GM15510 (cell line): ENCODE data around the gene DELE1.

ENCODE experiments used
- POLR2A ChIP-seq: IDR thresholded peaks from 3 replicates; pipeline ENCODE4 v1.6.1; 2011; ENCODE audit warnings: borderline replicate concordance; ENCODE audit not compliant: insufficient read length; ENCODE audit errors: extremely low read depth

Gene DELE1

GRCh38 chr5:141909212-141909611 lies 14.5 kb upstream of the DELE1 start:
- no peak for TF ChIP-seq POLR2A

- no peak for TF ChIP-seq POLR2A
These were observed 13.4 kb upstream of the DELE1 start for GRCh38 chr5:141910271-141910673.

- TF ChIP-seq POLR2A: no peak
These were observed 10.0 kb upstream of the DELE1 start for GRCh38 chr5:141913560-141914198.

- TF ChIP-seq POLR2A: no peak
These were observed 9.4 kb upstream of the DELE1 start for GRCh38 chr5:141914199-141914743.

- TF ChIP-seq POLR2A: no peak
These were observed 8.9 kb upstream of the DELE1 start for GRCh38 chr5:141914797-141915196.

- no peak for TF ChIP-seq POLR2A
These were observed 7.8 kb upstream of the DELE1 start for GRCh38 chr5:141915881-141916336.

- TF ChIP-seq POLR2A: no peak
These were observed 7.1 kb upstream of the DELE1 start for GRCh38 chr5:141916522-141916921.

- no peak for TF ChIP-seq POLR2A
These were observed 5.9 kb upstream of the DELE1 start for GRCh38 chr5:141917760-141918159.

- no peak for TF ChIP-seq POLR2A
These were observed 4.2 kb upstream of the DELE1 start for GRCh38 chr5:141919218-141920119.

GRCh38 chr5:141920771-141921170 lies 2.9 kb upstream of the DELE1 start:
- no peak for TF ChIP-seq POLR2A

GRCh38 chr5:141926434-141926833 lies 2.8 kb downstream of the DELE1 start:
- TF ChIP-seq POLR2A: no peak

GRCh38 chr5:141928051-141928450 lies 4.4 kb downstream of the DELE1 start:
- TF ChIP-seq POLR2A: no peak

- no peak for TF ChIP-seq POLR2A
These were observed 5.9 kb downstream of the DELE1 start for GRCh38 chr5:141929398-141930058.

- no peak for TF ChIP-seq POLR2A
These were observed 8.0 kb downstream of the DELE1 start for GRCh38 chr5:141931694-141932093.

- no peak for TF ChIP-seq POLR2A
These were observed 9.5 kb downstream of the DELE1 start for GRCh38 chr5:141933151-141933550.
